NCI-H187 (cell line): ENCODE measurements around the gene RHOJ.
"Not testable (repeated sequence)": the region's sequence is repeated elsewhere in the genome, so short reads cannot be mapped to it uniquely, and the experiment has no call there.

Source experiments
- DNase-seq, 2 experiments: peaks; one replicate each; lab custom pipeline; 2025; lab: John Stamatoyannopoulos, UW

Gene RHOJ

GRCh38 chr14:63297372-63298063, 93.3 kb downstream of the RHOJ start:
- DNase-seq, result no peak

- no peak for DNase-seq
Observed at GRCh38 chr14:63299351-63300110, 95.3 kb downstream of the RHOJ start.

GRCh38 chr14:63300854-63301253, 96.6 kb downstream of the RHOJ start:
- no peak for DNase-seq

- DNase-seq, result no peak
Observed at GRCh38 chr14:63301891-63302534, 97.8 kb downstream of the RHOJ start.

- DNase-seq, result not testable (repeated sequence)
Observed at GRCh38 chr14:63304429-63304828, 100.2 kb downstream of the RHOJ start.

GRCh38 chr14:63308723-63309317, 104.6 kb downstream of the RHOJ start:
- DNase-seq, result no peak

- no peak for DNase-seq
Observed at GRCh38 chr14:63318835-63319234, 114.6 kb downstream of the RHOJ start, which contains the start of gene GPHB5. TSS of gene GPHB5 (minus strand) at chr14:63318935. CDS start at chr14:63317849, 1,086 bp downstream.

GRCh38 chr14:63322472-63322871, 118.2 kb downstream of the RHOJ start:
- DNase-seq, result no peak

- no peak for DNase-seq
Observed at GRCh38 chr14:63322897-63323573, 118.8 kb downstream of the RHOJ start.

GRCh38 chr14:63326840-63327239, 122.6 kb downstream of the RHOJ start:
- no peak for DNase-seq

- no peak for DNase-seq
Observed at GRCh38 chr14:63328787-63329737, 124.8 kb downstream of the RHOJ start.

- peak in 1 of 2 experiments; percentile 17 for DNase-seq
Observed at GRCh38 chr14:63342371-63342770, 138.1 kb downstream of the RHOJ start.
